GM23248 (cell line): ENCODE results near the gene USF1.

Source experiments
- EZH2 ChIP-seq: fragments of 200-600 bp; sonication (generic); IDR thresholded peaks from 2 replicates; pipeline ENCODE4 v1.6.1; 2018; ENCODE audit warnings: antibody characterized with exemption, mild to moderate bottlenecking; ENCODE audit not compliant: insufficient read depth, poor library complexity, severe bottlenecking
- EZH2phosphoT487 ChIP-seq: fragments of 200-600 bp; sonication (generic); IDR thresholded peaks from 2 replicates; pipeline ENCODE4 v1.6.1; 2018; ENCODE audit warnings: antibody characterized with exemption, moderate library complexity, mild to moderate bottlenecking, low read depth; ENCODE audit not compliant: insufficient read depth

DNA sequence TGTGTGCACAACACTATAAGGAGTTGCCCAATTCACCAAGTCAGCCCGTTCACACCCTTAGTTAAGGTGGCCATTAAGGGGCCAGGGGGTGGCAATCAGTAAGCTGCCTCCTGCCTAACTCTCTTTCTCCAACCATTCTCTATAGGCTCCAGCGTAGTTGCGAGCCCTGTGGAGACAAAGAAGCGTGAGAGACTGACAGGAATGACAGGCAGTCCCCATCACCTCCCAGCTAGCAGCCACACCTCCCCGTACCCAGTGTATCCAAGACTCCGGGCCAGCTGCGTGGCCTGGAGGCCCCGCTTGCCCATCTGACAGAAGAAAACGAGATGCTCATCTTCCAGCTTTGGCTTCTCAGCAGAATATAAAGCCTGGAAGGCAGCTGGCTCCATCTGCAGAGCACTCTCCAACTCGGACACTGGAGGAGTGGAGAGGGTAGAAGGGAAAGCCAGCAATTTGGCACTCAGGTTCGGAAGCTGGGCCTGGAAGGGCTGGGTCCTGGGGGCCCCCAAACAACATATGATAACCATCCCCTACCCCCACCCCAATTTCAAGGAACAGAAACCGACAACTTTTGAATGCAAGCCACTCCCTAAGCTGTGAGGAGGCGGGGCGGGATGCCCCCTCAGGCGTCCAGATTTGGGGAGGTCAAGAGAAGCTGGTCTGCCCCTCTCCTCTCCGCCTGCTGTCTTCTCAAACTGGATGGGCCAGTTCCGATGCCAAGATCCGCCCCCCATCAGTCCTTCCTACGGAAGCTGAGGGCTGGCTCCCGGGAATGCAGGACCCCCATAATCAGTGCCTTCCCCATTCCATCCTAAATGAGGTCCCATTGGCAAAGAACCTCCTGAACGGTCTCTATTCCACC, 7.9 kb downstream of the USF1 start:
- no peak for TF ChIP-seq EZH2
- TF ChIP-seq EZH2phosphoT487, result no peak
